ENCODE results near the gene MANEAL. TPM values are rescaled to one million over a fixed set of nuclear protein-coding genes. Genes with fewer than 3 reads are reported as not detected.

MANEAL gene
- total RNA-seq, 1 experiment from 2014 or later, result 6.4 TPM

- TF ChIP-seq ATF6 (CRISPR knock-in tag; IDR thresholded peaks at IDR 0.05) (no peak), TCF7 (CRISPR knock-in tag; IDR thresholded peaks at IDR 0.05; ENCODE audit: low read depth) (no peak), PREB (CRISPR knock-in tag; IDR thresholded peaks at IDR 0.05; ENCODE audit: borderline replicate concordance) (no peak), ZSCAN18 (CRISPR knock-in tag; IDR thresholded peaks at IDR 0.05) (no peak), EMX1 (CRISPR knock-in tag; IDR thresholded peaks at IDR 0.05) (no peak), ZNF263 (CRISPR knock-in tag; IDR thresholded peaks at IDR 0.05; ENCODE audit: low read depth) (no peak)
Measured at GRCh38 chr1:37846647-37847339, 53.1 kb downstream of the MANEAL start (continued).

GRCh38 chr1:37849480-37849879, 55.8 kb downstream of the MANEAL start:
- H3K36me3 Mint-ChIP-seq, result no peaks in the 10 kb centered on the region
- CTCF ChIA-PET, result interaction anchor here (4.6 kb wide), 1 partner anchor 10 kb away, joined by 26 read pairs; the partner anchor contains the start of gene MTF1
- ATAC-seq (no peak), DNase-seq (ENCODE audit: low spot score) (no peak)
- no peak overlapping the region for H3K4me3 Mint-ChIP-seq
- POLR2A ChIA-PET, result no interaction called here
- no peaks in the 10 kb centered on the region for H3K4me1 Mint-ChIP-seq
- H3K9me3 Mint-ChIP-seq, result no peaks in the 10 kb centered on the region
- H3K27ac Mint-ChIP-seq, result no peak overlapping the region
- H3K27me3 Mint-ChIP-seq (ENCODE audit: low read depth), result no peaks in the 10 kb centered on the region
- TF ChIP-seq RELA (CRISPR knock-in tag; IDR thresholded peaks at IDR 0.05; ENCODE audit: borderline replicate concordance), result no peak
- TF ChIP-seq KAT7 (CRISPR knock-in tag; IDR thresholded peaks at IDR 0.05; ENCODE audit: borderline replicate concordance), result no peak
- TF ChIP-seq ESRRA (CRISPR knock-in tag; IDR thresholded peaks at IDR 0.05; ENCODE audit: borderline replicate concordance), result no peak
- no peak for TF ChIP-seq ELF4 (CRISPR knock-in tag; IDR thresholded peaks at IDR 0.05; ENCODE audit: low read depth)
- no peak for TF ChIP-seq FOXK1 (CRISPR knock-in tag; IDR thresholded peaks at IDR 0.05)
- no peak for TF ChIP-seq ARID4B (CRISPR knock-in tag; IDR thresholded peaks at IDR 0.05; ENCODE audit: borderline replicate concordance)
- no peak for TF ChIP-seq MAX (CRISPR knock-in tag; IDR thresholded peaks at IDR 0.05)
- TF ChIP-seq PRRX2 (CRISPR knock-in tag; IDR thresholded peaks at IDR 0.05), result no peak
- TF ChIP-seq CBFB (CRISPR knock-in tag; IDR thresholded peaks at IDR 0.05; ENCODE audit: low read depth), result no peak
